Astrocyte of the spinal cord (primary cell): Measurements from ENCODE around the gene ADAMTSL1.
A peak's percentile ranks its signal among the peaks of the same experiment; 100 is the strongest.

Experiments used
- DNase-seq: peaks from one replicate; pipeline ENCODE4 v3.0.0; 2011; ENCODE audit warnings: low read depth, low spot score
- H3K4me3 ChIP-seq: 2 replicates; pipeline ENCODE4 v1.5.1; 2011; ENCODE audit warnings: low read depth, mild to moderate bottlenecking, low read length, moderate library complexity
- CTCF ChIP-seq: IDR thresholded peaks from 2 replicates; pipeline ENCODE4 v1.5.1; 2012; ENCODE audit warnings: low read depth, mild to moderate bottlenecking, low read length, inconsistent platforms
- in situ Hi-C: cut with HindIII; loops from 2 replicates; pipeline ENCODE4 v1.10.0; 2017; ENCODE audit warnings: low sequenced_read_pairs

Gene ADAMTSL1

GRCh38 chr9:18889550-18889949, 415.6 kb downstream of the ADAMTSL1 start:
- in situ Hi-C loops: no loop called here
- no peak for TF ChIP-seq CTCF

GRCh38 chr9:18890372-18890771, 416.4 kb downstream of the ADAMTSL1 start:
- peak; percentile 48 for DNase-seq
- H3K4me3 ChIP-seq: no peak overlapping the region
- in situ Hi-C loops: no loop called here
- TF ChIP-seq CTCF: no peak

More at GRCh38 chr9:18889550-18889949, 415.6 kb downstream of the ADAMTSL1 start:
- no peak for DNase-seq
- no peak overlapping the region for H3K4me3 ChIP-seq

GRCh38 chr9:18891946-18892670, 418.2 kb downstream of the ADAMTSL1 start:
- no peak for DNase-seq
- in situ Hi-C loops: no loop called here
- no peak for TF ChIP-seq CTCF
- H3K4me3 ChIP-seq: no peak overlapping the region

GRCh38 chr9:18893046-18893445, 419.1 kb downstream of the ADAMTSL1 start:
- no peak overlapping the region for H3K4me3 ChIP-seq
- TF ChIP-seq CTCF: no peak
- in situ Hi-C loops: no loop called here
- no peak for DNase-seq

- in situ Hi-C loops: no loop called here
- no peak for TF ChIP-seq CTCF
- no peak for DNase-seq
- H3K4me3 ChIP-seq: no peak overlapping the region
Observed at GRCh38 chr9:18893491-18893890, 419.5 kb downstream of the ADAMTSL1 start.

GRCh38 chr9:18896004-18896403, 422.1 kb downstream of the ADAMTSL1 start:
- no peak for DNase-seq
- no peak overlapping the region for H3K4me3 ChIP-seq
- in situ Hi-C loops: no loop called here
- no peak for TF ChIP-seq CTCF
